IPS-11a (cell line): ENCODE measurements around the gene PTPN5.
A peak's percentile ranks its signal among the peaks of the same experiment; 100 is the strongest.

Source experiments
- H3K4me3 ChIP-seq: one replicate; pipeline ENCODE4 v1.5.1; 2013; ENCODE audit warnings: low read depth, low read length, control low read depth

Gene PTPN5

DNA sequence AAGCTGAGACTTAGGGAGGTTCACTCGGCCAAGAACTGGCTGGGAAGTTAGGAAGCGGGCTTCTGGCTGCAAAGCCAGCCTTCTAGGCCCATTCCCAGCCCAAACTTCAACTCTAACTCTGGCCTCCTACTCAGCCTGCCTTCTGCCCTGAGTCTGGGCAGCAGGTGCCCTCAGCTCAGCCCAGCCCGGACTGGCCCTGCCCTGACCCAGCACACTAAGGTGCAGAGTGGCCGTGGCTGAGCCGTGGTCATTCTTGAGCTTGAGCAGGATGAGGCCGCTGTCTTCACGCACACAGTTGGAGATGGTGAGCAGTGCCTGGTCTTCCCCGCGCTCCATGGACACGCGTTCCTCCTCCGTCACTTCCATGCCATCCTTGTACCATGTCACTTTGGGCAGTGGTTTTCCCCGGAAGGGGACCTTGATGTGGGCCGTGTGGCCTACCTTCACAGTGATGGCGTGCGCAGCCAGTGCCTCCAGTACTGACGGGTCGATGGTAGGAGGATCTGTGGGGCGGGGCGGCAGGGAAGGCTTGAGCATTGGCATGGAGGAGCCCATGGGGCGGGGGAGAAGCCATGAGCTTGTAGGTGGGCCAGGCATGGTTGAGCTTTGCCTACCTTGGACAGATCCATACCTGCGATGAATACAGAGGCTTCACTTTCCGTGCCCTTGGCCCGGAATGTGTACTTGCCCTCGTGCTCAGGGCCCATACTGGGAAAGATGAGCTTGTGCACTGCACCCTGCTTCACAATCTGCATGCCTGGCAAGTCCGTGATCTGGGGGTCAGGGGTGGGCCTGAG lies 77.8 kb downstream of the PTPN5 start:
- no peak overlapping the region for H3K4me3 ChIP-seq

GRCh38 chr11:18710545-18710944 lies 81.1 kb downstream of the PTPN5 start:
- no peak overlapping the region for H3K4me3 ChIP-seq

- no peak overlapping the region for H3K4me3 ChIP-seq
These were observed 82.2 kb downstream of the PTPN5 start for GRCh38 chr11:18709414-18709813.

DNA sequence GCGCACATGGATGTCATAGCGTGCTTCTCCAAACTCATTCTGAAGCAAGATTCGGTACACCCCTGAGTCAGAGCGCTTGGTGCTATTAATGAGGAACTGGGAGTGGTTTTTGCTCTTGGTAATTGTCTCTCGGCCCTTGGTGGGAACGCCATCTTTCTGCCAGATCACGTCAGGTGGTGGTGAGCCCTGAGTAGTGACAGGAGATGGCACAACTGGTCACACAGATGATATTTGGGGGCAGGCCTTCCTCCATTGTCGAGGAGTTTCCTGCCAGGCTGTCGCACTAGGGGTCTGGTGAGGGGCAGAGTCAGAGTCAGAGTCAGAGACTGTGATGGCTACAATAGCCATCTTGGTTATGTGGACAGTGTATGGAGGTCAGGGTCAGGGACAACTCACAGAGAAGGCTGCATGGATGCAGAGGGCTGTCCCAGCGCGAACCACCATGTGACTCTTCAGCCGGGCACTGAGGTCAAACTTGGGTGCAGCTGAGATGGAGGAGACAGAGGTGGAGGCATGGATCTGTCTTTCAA lies 83.7 kb downstream of the PTPN5 start:
- H3K4me3 ChIP-seq = no peak overlapping the region

- H3K4me3 ChIP-seq = peak overlapping the region; percentile 14
These were observed 85.0 kb downstream of the PTPN5 start for GRCh38 chr11:18706330-18707243.

DNA sequence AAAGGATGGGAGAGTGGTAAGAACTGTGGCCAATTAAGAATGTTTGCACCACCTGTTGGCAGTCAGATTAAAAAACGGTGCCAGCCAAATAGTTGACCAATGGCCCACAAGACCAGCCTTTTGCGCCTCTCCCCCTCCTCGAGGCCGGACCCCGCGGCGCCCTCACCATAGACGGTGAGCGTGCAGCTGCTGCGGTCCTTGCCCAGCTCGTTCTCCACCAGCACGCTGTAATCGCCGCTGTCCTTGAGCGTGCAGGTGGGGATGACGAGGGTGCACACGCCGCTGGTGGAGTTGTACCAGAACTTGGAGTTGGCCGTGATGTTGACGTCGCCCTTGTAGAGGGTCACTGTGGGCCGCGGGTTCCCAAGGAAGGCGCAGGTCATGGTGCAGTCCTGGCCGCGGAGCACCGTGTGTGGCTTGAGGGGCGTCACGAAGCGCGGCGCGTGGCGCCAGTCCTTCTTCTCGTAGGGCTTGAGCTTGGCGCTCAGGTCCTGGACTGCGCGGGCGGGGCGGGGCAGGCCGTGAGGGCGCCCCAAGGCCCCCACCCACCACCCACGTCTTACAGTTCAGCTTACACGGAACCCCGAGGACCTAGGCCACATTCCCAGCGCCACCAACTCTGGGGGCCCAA lies 85.8 kb downstream of the PTPN5 start:
- peak overlapping the region; percentile 37 for H3K4me3 ChIP-seq

- no peak overlapping the region for H3K4me3 ChIP-seq
These were observed 86.9 kb downstream of the PTPN5 start for GRCh38 chr11:18704698-18705097.

GRCh38 chr11:18704045-18704645 lies 87.5 kb downstream of the PTPN5 start:
- H3K4me3 ChIP-seq = no peak overlapping the region

GRCh38 chr11:18703001-18703763 lies 88.4 kb downstream of the PTPN5 start:
- no peak overlapping the region for H3K4me3 ChIP-seq

GRCh38 chr11:18701614-18702216 lies 89.9 kb downstream of the PTPN5 start:
- H3K4me3 ChIP-seq = no peak overlapping the region

DNA sequence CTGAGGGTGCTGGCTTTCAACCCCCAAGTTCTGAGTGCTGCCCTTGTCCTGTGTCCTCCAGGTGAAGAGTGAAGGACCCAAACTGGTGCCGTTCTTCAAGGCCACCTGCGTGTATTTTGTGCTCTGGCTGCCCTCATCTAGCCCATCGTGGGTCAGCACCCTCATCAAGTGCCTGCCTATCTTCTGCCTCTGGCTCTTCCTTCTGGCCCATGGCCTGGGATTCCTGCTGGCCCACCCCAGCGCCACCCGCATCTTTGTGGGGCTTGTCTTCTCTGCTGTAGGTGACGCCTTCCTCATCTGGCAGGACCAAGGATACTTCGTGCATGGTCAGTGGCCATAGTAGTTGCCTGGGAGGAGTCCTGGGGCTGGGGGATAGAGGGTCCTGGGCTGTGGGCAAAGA lies 90.7 kb downstream of the PTPN5 start:
- no peak overlapping the region for H3K4me3 ChIP-seq

DNA sequence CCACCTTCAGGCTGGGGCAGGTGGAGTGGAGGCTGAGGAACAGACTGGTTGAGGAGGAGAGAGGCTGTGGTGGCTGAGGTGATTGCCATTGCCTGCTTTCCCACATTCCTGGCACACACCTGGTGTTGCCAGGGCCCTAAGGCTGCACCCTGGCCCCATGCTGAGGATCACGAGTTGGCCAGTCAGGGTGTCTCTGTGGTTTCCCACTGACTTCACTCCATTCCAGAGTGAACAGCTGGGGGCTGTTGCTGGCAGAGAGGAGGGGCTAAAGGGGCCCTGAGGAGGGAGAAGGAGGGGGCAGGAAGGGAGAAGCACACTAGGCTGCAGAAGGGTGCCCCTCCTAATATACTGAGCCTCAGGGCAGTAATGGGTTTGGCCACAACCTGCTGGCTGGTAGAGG lies 91.2 kb downstream of the PTPN5 start:
- no peak overlapping the region for H3K4me3 ChIP-seq

DNA sequence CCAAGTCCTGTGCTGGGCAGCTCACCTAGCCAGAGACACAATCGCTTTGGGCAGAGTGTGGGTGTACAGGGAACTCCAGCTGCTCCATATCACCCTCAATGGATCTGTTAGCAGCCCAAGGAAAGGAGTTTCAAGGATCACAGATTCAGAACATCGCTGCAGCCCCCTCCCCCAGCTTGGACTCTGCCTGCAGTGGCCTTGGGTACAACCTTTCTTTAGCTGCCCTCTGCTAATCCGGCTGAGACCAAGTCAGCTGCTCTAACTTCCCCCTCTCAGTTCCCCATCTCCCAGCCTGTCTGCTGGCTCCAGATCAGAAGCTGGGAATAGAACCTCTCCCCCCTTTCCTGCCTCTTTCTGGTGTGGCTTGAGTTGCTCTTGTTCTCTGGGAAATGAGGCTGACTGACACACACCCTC lies 91.7 kb downstream of the PTPN5 start:
- no peak overlapping the region for H3K4me3 ChIP-seq

GRCh38 chr11:18699269-18699596 lies 92.4 kb downstream of the PTPN5 start:
- peak overlapping the region; percentile 54 for H3K4me3 ChIP-seq

GRCh38 chr11:18698341-18699268 lies 93.0 kb downstream of the PTPN5 start, which contains the start of gene TMEM86A:
Gene TMEM86A (plus strand): TSS chr11:18698779. CDS start chr11:18698887, 108 bp downstream.
- H3K4me3 ChIP-seq = peak within 1 kb of the TSS; percentile 61

- no peak overlapping the region for H3K4me3 ChIP-seq
These were observed 94.0 kb downstream of the PTPN5 start for GRCh38 chr11:18697576-18697975.

DNA sequence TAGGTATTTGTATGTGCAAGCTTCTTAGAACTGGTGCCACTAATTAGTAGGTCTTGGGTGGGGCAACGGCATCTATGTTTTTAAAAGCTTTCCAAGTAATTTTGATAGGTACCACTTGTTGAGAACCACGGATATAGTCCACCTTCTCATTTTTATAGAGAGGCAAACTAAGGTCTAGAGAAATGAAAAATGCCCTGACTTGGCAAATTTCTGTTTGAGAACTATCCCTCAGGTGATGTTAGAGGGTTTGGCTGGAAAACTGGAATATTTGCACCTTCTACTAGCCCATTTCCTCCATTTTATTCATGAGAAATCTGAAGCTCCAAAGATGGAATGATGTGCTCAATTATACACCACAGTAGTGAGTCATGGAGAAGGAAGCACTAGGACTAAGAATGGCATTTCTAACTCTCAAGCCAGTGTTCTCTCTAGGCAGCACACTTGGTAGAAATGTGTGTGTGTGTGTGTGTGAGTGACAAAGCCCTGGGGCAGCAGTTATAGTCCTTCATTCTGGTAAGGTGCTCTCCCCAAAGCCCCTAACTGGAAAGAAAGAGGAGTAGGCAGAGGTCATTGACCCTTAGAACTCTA lies 94.9 kb downstream of the PTPN5 start:
- H3K4me3 ChIP-seq = no peak overlapping the region
